ENCODE measurements around the gene SEL1L2. TPM values are rescaled to one million over a fixed set of nuclear protein-coding genes. Genes with fewer than 3 reads are reported as not detected.

Gene SEL1L2
- total RNA-seq, 4 donors from 2014 or later = 1.1 to 3.6 TPM; not detected in 2

- no peak for TF ChIP-seq CTCF (IDR thresholded peaks at IDR 0.05; ENCODE audit: low read depth)
Measured at GRCh38 chr20:13960119-13960518, 30.3 kb downstream of the SEL1L2 start.

- TF ChIP-seq CTCF (IDR thresholded peaks at IDR 0.05; ENCODE audit: low read depth) = no peak
Measured at GRCh38 chr20:13953227-13953626, 37.2 kb downstream of the SEL1L2 start.

GRCh38 chr20:13947719-13948118, 42.7 kb downstream of the SEL1L2 start:
- TF ChIP-seq CTCF (IDR thresholded peaks at IDR 0.05; ENCODE audit: low read depth) = no peak

GRCh38 chr20:13941031-13941430, 49.4 kb downstream of the SEL1L2 start:
- TF ChIP-seq CTCF (IDR thresholded peaks at IDR 0.05; ENCODE audit: low read depth) = no peak

- no peak for TF ChIP-seq CTCF (IDR thresholded peaks at IDR 0.05; ENCODE audit: low read depth)
Measured at GRCh38 chr20:13936781-13937576, 53.4 kb downstream of the SEL1L2 start.

- TF ChIP-seq CTCF (IDR thresholded peaks at IDR 0.05; ENCODE audit: low read depth) = no peak
Measured at GRCh38 chr20:13934992-13935894, 55.2 kb downstream of the SEL1L2 start.

GRCh38 chr20:13930281-13930680, 60.1 kb downstream of the SEL1L2 start:
- TF ChIP-seq CTCF (IDR thresholded peaks at IDR 0.05; ENCODE audit: low read depth) = no peak

Measured in subcutaneous adipose tissue (tissue), 4 donors.